Retinal pigment epithelial cell (primary cell): ENCODE results near the gene RAET1G.

Source experiments
- DNase-seq: peaks from one replicate; pipeline ENCODE4 v3.0.0-alpha.2; 2010; ENCODE audit warnings: low read depth
- H3K4me3 ChIP-seq: 2 replicates; pipeline ENCODE4 v1.5.1; 2011; ENCODE audit warnings: mild to moderate bottlenecking, low read length, control low read depth, moderate library complexity
- CTCF ChIP-seq: conservative IDR thresholded peaks from 2 replicates; pipeline ENCODE4 v1.5.1; 2011; ENCODE audit warnings: low read depth, low read length, control low read depth, inconsistent platforms

RAET1G gene

DNA sequence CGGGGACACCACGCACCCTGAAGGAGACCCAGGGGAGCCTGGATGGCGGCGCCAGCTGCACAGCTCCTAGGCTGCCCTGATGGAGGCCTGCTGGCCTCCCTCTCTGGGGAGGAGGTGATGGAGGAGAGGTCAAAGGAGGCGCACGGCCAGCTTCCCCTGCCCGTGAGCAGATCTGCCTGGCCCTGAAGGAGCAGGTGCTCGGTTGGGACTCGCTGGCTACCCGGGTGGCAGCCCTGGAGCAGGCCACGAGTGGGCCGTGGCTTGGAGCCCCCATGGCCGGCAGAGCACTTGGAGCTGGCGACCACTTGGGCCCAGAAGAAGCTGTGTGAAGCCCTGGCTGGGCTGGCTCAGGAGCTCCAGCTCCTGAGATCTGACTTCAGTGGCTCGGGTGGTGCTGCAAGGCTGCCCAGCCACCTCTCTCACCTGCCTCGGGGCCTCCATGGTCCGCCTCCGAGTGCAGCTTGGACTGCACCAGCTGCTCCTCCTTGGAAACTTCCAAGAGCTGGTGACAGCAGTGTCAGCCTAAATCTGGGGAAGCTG, 17.5 kb downstream of the RAET1G start:
- no peak for DNase-seq
- H3K4me3 ChIP-seq = no peak overlapping the region

GRCh38 chr6:149904661-149905370, 18.1 kb downstream of the RAET1G start:
- no peak overlapping the region for H3K4me3 ChIP-seq
- DNase-seq = no peak
- TF ChIP-seq CTCF = no peak

More for the DNA sequence above, 17.5 kb downstream of the RAET1G start:
- no peak for TF ChIP-seq CTCF

GRCh38 chr6:149903938-149904611, 18.8 kb downstream of the RAET1G start:
- no peak overlapping the region for H3K4me3 ChIP-seq
- no peak for TF ChIP-seq CTCF
- no peak for DNase-seq

DNA sequence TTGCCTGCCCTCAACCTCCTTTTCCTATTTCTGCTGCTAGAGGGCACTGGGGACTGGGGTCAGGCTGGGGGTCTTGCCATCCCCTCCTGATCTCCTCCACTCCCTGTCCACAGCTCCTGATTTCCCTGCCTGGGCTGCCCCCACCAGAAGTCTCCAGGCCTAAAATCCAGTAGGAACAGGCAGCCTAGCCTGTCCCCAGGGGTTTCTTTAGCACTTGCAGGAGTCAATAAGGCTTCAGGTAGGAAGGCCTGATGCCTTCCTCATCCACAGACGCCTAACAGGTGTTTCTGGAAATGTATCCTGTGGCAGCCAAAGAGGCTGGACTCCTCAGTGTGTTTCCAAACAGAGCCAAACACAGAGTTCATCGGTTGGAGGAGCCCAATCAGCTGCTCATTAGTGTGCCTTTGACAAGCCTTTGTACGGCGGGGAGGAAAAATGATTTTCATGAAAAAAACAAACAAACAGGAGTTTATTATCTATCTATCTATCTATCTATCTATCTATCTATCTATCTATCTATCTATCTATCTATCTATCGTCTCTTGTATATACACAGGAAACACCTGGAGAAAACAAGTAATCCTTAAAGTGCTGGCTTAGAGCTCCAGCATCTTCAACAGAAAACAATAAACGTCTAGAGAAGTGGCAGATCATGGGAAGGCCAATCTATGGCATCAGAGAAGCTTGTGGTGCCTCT, 21.3 kb downstream of the RAET1G start:
- H3K4me3 ChIP-seq = no peak overlapping the region
- no peak for TF ChIP-seq CTCF
- DNase-seq = no peak

DNA sequence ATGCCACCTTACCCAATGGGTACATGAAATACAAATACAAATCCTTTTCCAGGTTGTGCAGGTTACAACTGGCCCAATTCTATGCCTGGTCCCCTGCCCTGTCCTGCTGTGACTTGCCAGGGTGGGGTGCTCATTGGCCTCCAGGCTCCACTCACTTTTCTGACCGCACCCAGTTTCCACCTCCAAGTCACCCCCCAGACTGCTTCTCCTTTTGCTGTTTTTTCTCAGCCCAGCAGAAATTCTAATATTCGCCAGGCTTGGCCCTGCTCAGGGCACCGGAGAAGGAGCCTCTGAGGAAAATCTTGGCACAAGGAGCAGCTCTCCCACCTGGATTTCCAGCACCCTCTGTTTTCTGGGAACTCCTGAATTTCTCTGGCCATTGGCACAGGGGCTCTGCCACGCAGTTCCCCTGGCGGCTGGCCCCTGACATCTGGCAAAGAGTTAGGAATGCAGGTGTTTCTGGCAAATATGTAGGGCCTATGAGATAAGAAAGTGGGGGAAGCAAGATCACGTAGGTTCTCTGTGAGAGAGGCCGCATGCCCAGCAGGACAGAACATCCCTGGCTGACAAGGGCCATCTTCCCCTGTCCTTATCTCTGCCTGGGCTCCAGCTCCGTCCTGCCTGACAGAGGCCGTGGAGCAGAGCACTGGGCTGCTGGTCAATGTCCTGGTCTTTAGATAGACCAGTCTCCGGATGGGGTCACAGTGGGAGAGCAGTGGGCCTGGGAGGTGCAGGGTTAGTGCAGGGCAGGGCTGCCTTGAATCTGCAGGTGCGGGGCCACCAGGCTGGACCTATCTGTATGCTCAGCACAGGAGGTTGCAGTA, 22.1 kb downstream of the RAET1G start:
- no peak overlapping the region for H3K4me3 ChIP-seq
- no peak for DNase-seq
- no peak for TF ChIP-seq CTCF

DNA sequence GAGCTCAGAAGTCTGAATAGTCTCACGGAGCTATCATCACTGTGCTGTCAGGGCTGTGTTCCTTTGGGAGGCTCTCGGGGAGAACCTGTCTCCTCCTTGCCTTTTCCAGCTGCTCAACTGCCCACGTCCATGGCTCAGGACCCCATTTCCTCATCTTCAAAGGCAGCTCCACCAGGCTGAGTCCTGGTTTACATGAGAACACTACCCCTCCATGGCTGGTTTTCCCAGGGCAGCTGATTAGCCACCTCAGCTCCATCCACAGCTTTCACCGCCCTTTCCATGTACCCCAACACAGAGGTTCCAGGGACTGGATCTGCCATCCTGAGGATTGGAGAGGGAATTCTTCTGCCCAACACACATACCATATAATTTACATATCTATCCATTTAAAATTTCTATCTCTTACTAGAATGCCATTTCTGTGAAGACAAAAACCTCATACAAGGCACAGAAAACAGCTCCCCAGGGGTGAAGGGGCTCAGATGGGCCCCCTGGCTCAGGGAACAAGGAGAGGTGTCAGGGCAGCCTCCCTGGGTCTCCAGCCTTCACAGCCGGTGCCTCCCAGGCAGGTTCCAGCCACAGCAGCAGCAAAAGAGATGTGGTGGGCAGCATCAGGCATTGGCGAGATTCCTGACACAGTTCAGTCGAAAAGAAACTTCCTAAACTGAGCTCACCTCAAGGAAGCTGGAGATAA, 22.8 kb downstream of the RAET1G start:
- TF ChIP-seq CTCF = no peak
- DNase-seq = no peak
- H3K4me3 ChIP-seq = no peak overlapping the region
